Loucy (cell line): ENCODE measurements around the gene EFHC2.
A peak's percentile ranks its signal among the peaks of the same experiment; 100 is the strongest.

Experiments used
- H2AFZ ChIP-seq: fragments of 200-600 bp; sonication (generic); 2 replicates; pipeline ENCODE4 v1.6.0; 2016; ENCODE audit warnings: antibody characterized with exemption, mild to moderate bottlenecking, low read length, moderate library complexity
- H3F3A ChIP-seq: fragments of 200-600 bp; 2 replicates; pipeline ENCODE4 v1.6.0; 2016; ENCODE audit warnings: antibody characterized with exemption, low read depth, mild to moderate bottlenecking
- H3K27me3 ChIP-seq: fragments of 200-600 bp; sonication (generic); 2 replicates; pipeline ENCODE4 v1.6.1; 2014; ENCODE audit warnings: low read length, mild to moderate bottlenecking; ENCODE audit not compliant: insufficient read depth, poor library complexity, severe bottlenecking
- H3K36me3 ChIP-seq: fragments of 200-600 bp; sonication (generic); 2 replicates; pipeline ENCODE4 v1.6.1; 2016; ENCODE audit warnings: low read length; ENCODE audit not compliant: insufficient read depth
- H3K4me1 ChIP-seq: fragments of 200-600 bp; sonication (generic); 2 replicates; pipeline ENCODE4 v1.5.1; 2014; ENCODE audit warnings: low read length, mild to moderate bottlenecking; ENCODE audit not compliant: insufficient read depth, poor library complexity, severe bottlenecking
- H3K4me2 ChIP-seq: fragments of 200-600 bp; sonication (generic); 2 replicates; pipeline ENCODE4 v1.6.0; 2014; ENCODE audit warnings: antibody characterized with exemption, low read length, low read depth, mild to moderate bottlenecking; ENCODE audit not compliant: poor library complexity, severe bottlenecking
- H3K4me3 ChIP-seq: fragments of 200-600 bp; sonication (generic); 2 replicates; pipeline ENCODE4 v1.5.1; 2014; ENCODE audit warnings: low read length, mild to moderate bottlenecking, mixed read lengths; ENCODE audit not compliant: poor library complexity, severe bottlenecking
- H3K79me2 ChIP-seq: fragments of 200-600 bp; sonication (generic); 2 replicates; pipeline ENCODE4 v1.6.1; 2014; ENCODE audit warnings: low read length; ENCODE audit not compliant: insufficient read depth
- H3K9ac ChIP-seq: fragments of 200-600 bp; sonication (generic); 2 replicates; pipeline ENCODE4 v1.6.0; 2014; ENCODE audit warnings: mild to moderate bottlenecking, low read depth, low read length, moderate library complexity; ENCODE audit not compliant: poor library complexity, severe bottlenecking
- H3K9me2 ChIP-seq: fragments of 200-600 bp; sonication (generic); replicated peaks from 2 replicates; pipeline ENCODE4 v1.6.1; 2016; ENCODE audit warnings: low read depth, low read length, mixed read lengths
- H3K9me3 ChIP-seq: fragments of 200-600 bp; sonication (generic); 2 replicates; pipeline ENCODE4 v1.6.1; 2014; ENCODE audit warnings: mild to moderate bottlenecking, antibody characterized with exemption, low read length, low read depth; ENCODE audit not compliant: insufficient read depth
- H4K20me1 ChIP-seq: fragments of 200-600 bp; sonication (generic); 2 replicates; pipeline ENCODE4 v1.6.0; 2014; ENCODE audit warnings: antibody characterized with exemption, low read length, mild to moderate bottlenecking; ENCODE audit not compliant: insufficient read depth, poor library complexity, severe bottlenecking
- EZH2phosphoT487 ChIP-seq: fragments of 200-600 bp; IDR thresholded peaks from 2 replicates; pipeline ENCODE4 v1.6.1; 2018; ENCODE audit warnings: antibody characterized with exemption, mild to moderate bottlenecking, moderate library complexity, borderline replicate concordance
- TF ChIP-seq, protein P1 (sequence below): fragments of 200-600 bp; sonication (generic); conservative IDR thresholded peaks from 2 replicates; pipeline ENCODE4 v1.5.1; 2014; ENCODE audit warnings: mild to moderate bottlenecking, antibody characterized with exemption, low read length

EFHC2 gene

DNA sequence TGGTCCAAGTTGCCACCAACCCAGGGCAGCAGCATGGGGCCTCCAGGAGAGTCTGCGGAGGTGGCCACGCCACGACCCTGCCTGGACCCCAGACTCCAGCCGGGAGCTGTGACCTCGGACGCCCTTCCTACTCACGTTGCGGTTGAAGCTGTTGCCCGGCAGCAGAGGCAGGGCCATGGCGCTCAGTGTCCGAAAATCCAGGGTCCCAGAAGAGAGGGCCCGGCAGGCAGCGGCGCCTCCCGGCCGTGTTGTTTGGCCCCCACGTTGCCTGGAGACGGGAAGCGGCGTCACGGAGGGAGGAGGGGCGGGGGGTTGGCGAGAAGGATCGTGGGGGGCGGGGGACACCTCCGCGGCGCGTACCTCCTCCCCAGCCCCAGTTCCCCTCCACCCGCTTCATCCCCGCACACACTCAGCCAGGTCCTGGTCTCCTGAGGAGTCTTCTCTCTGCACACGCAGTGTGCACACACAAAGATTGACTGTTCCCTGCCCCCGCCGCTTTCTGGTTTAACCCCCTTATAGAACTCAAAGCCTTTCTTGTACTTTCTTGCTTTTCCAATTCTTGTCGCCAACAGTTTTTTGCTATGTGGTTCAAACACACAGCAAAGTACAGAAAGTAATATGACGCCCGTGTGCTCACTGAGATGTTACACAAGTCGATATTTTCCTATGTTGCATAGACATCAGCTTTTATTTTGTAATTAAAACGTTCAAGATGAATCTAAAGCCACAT lies at the start of gene EFHC2:
Gene EFHC2, minus strand, starts transcription at position 261 of the 730 bp plus-strand sequence. Its CDS starts 84 bp downstream, at position 177.
- H3K4me3 ChIP-seq: peak within 1 kb of the TSS; percentile 79
- H3F3A ChIP-seq: peaks cover 3% of the 10 kb centered on the region; the same call in 1 of the 2 replicates
- no peaks in the 10 kb centered on the region for H4K20me1 ChIP-seq
- H3K4me2 ChIP-seq: peak within 1 kb of the TSS; percentile 91
- no peaks in the 10 kb centered on the region for H3K9me3 ChIP-seq
- H2AFZ ChIP-seq: peak within 1 kb of the TSS; percentile 75
- no peaks in the 10 kb centered on the region for H3K79me2 ChIP-seq
- H3K36me3 ChIP-seq: no peaks in the 10 kb centered on the region
- TF ChIP-seq, protein P1, sequence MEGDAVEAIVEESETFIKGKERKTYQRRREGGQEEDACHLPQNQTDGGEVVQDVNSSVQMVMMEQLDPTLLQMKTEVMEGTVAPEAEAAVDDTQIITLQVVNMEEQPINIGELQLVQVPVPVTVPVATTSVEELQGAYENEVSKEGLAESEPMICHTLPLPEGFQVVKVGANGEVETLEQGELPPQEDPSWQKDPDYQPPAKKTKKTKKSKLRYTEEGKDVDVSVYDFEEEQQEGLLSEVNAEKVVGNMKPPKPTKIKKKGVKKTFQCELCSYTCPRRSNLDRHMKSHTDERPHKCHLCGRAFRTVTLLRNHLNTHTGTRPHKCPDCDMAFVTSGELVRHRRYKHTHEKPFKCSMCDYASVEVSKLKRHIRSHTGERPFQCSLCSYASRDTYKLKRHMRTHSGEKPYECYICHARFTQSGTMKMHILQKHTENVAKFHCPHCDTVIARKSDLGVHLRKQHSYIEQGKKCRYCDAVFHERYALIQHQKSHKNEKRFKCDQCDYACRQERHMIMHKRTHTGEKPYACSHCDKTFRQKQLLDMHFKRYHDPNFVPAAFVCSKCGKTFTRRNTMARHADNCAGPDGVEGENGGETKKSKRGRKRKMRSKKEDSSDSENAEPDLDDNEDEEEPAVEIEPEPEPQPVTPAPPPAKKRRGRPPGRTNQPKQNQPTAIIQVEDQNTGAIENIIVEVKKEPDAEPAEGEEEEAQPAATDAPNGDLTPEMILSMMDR: no peak
- no peak for TF ChIP-seq EZH2phosphoT487
- H3K4me1 ChIP-seq: peaks cover 39% of the 10 kb centered on the region
- no peaks in the 10 kb centered on the region for H3K9me2 ChIP-seq
- peak within 1 kb of the TSS; percentile 88 for H3K9ac ChIP-seq
- no peaks in the 10 kb centered on the region for H3K27me3 ChIP-seq

DNA sequence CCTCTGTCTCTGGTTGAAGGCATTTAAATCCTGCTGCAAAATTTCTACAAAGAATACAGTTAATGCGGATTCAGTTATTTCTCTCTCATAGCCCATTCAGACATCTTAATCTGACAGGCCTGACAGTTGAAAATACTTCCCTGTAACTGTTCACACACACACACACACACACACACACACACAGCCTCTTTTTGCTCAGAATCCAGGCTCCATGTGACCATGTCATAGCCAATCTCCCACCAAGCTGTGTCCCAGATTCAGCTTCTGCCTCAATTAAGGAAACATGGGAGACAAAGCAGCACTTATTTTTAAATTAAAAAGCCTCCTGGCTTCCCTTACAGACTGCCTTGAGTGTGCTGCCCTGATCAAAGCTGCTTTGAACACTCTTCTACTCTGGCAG lies 49.3 kb upstream of the EFHC2 start:
- no peaks in the 10 kb centered on the region for H3K9me3 ChIP-seq
- H4K20me1 ChIP-seq: no peaks in the 10 kb centered on the region
- no peaks in the 10 kb centered on the region for H3K36me3 ChIP-seq
- no peak overlapping the region for H3K9ac ChIP-seq
- peak overlapping the region; percentile 43; the same call in 1 of the 2 replicates for H2AFZ ChIP-seq
- no peaks in the 10 kb centered on the region for H3K4me1 ChIP-seq
- H3K9me2 ChIP-seq: no peaks in the 10 kb centered on the region
- H3F3A ChIP-seq: no peaks in the 10 kb centered on the region
- no peaks in the 10 kb centered on the region for H3K27me3 ChIP-seq
- H3K4me3 ChIP-seq: no peak overlapping the region
- no peak overlapping the region for H3K4me2 ChIP-seq
- H3K79me2 ChIP-seq: no peaks in the 10 kb centered on the region
- TF ChIP-seq, protein P1: no peak
- no peak for TF ChIP-seq EZH2phosphoT487

GRCh38 chrX:44384688-44385338 lies 41.3 kb upstream of the EFHC2 start:
- H3K79me2 ChIP-seq: no peaks in the 10 kb centered on the region
- no peak for TF ChIP-seq EZH2phosphoT487
- TF ChIP-seq, protein P1: no peak
- no peak overlapping the region for H3K4me2 ChIP-seq
- no peak overlapping the region for H3K4me3 ChIP-seq
- H3K36me3 ChIP-seq: no peaks in the 10 kb centered on the region
- H2AFZ ChIP-seq: no peak overlapping the region
- no peaks in the 10 kb centered on the region for H3K9me2 ChIP-seq
- H3K9me3 ChIP-seq: no peaks in the 10 kb centered on the region
- H3K27me3 ChIP-seq: no peaks in the 10 kb centered on the region
- no peaks in the 10 kb centered on the region for H4K20me1 ChIP-seq
- H3K4me1 ChIP-seq: no peaks in the 10 kb centered on the region
- H3F3A ChIP-seq: no peaks in the 10 kb centered on the region
- H3K9ac ChIP-seq: no peak overlapping the region
